ENCODE data around the gene IL1RAPL2. TPM values are rescaled to one million over a fixed set of nuclear protein-coding genes. Genes with fewer than 3 reads are reported as not detected.
"Not testable (repeated sequence)": the region's sequence is repeated elsewhere in the genome, so short reads cannot be mapped to it uniquely, and the experiment has no call there.

IL1RAPL2 gene
- polyA plus RNA-seq, 3 donors = not detected

GRCh38 chrX:104669063-104669462 lies 103.1 kb downstream of the IL1RAPL2 start:
- TF ChIP-seq CTCF (IDR thresholded peaks at IDR 0.05) = no peak
- Histone ChIP-seq H3K4me1 (ENCODE audit: control insufficient read depth in 1 of 2, insufficient read depth in 2 of 2, low read length in 2 of 2) (no peaks in the 10 kb centered on the region), H3K9ac (ENCODE audit: insufficient read depth, low read length, poor library complexity, severe bottlenecking) (no peak overlapping the region), H3K79me2 (ENCODE audit: insufficient read depth, low read length) (no peaks in the 10 kb centered on the region), H3K4me3 (replicated peaks in 1 of 3; ENCODE audit: low read depth in 2 of 3, low read length in 3 of 3) (no peak overlapping the region), H3K4me2 (replicated peaks; ENCODE audit: extremely low read depth, low read length, poor library complexity, severe bottlenecking) (no peak overlapping the region), H3K36me3 (replicated peaks in 1 of 2; ENCODE audit: control insufficient read depth in 1 of 2, insufficient read depth in 2 of 2, low read length in 2 of 2) (no peaks in the 10 kb centered on the region), H3K9me3 (replicated peaks in 1 of 2; ENCODE audit: control insufficient read depth in 1 of 2, insufficient read depth in 1 of 2, low read length in 2 of 2) (no peaks in the 10 kb centered on the region), H2AFZ (ENCODE audit: insufficient read depth, low read depth, low read length, poor library complexity, severe bottlenecking) (no peak overlapping the region), H4K20me1 (ENCODE audit: insufficient read depth, low read length) (no peaks in the 10 kb centered on the region), H3K27me3 (ENCODE audit: control insufficient read depth in 2 of 2, insufficient read depth in 2 of 2, low read length in 2 of 2) (no peaks in the 10 kb centered on the region), H3K27ac (ENCODE audit: low read depth in 1 of 2, low read length in 2 of 2) (no peak overlapping the region)
- no peaks in the 10 kb centered on the region for H3K4me1 Mint-ChIP-seq
- H3K27me3 Mint-ChIP-seq (ENCODE audit: low read depth in 3 of 3) = peaks cover 0 to 2% (median 0%) of the 10 kb centered on the region in 3 donors
- H3K36me3 Mint-ChIP-seq = no peaks in the 10 kb centered on the region
- 97% methylated on average over 3 of the region's 4 CpGs for WGBS (ENCODE audit: insufficient coverage)
- H3K4me3 Mint-ChIP-seq = no peak overlapping the region
- H3K9me3 Mint-ChIP-seq = peaks cover 0 to 3% (median 0%) of the 10 kb centered on the region in 7 donors
- no peak overlapping the region for H3K27ac Mint-ChIP-seq
- DNase-seq = no peak
- intact Hi-C loops (cut with micrococcal nuclease) = no loop called here

- Mint-ChIP-seq H3K27ac (no peak overlapping the region), H3K9me3 (peaks cover 0 to 3% (median 0%) of the 10 kb centered on the region in 7 donors), H3K4me3 (no peak overlapping the region), H3K4me1 (no peaks in the 10 kb centered on the region), H3K36me3 (no peaks in the 10 kb centered on the region), H3K27me3 (ENCODE audit: low read depth in 3 of 3) (peaks cover 0 to 2% (median 2%) of the 10 kb centered on the region in 3 donors)
- no peaks in the 10 kb centered on the region for H3K79me2 ChIP-seq (ENCODE audit: insufficient read depth, low read length)
- 92% methylated on average over 2 of the region's 4 CpGs for WGBS (ENCODE audit: insufficient coverage)
- TF ChIP-seq CTCF (IDR thresholded peaks at IDR 0.05) = no peak
- H3K9ac ChIP-seq (ENCODE audit: insufficient read depth, low read length, poor library complexity, severe bottlenecking) = no peak overlapping the region
- no peak overlapping the region for H2AFZ ChIP-seq (ENCODE audit: insufficient read depth, low read depth, low read length, poor library complexity, severe bottlenecking)
- no peaks in the 10 kb centered on the region for H3K36me3 ChIP-seq (replicated peaks in 1 of 2; ENCODE audit: control insufficient read depth in 1 of 2, insufficient read depth in 2 of 2, low read length in 2 of 2)
- DNase-seq = no peak
- H4K20me1 ChIP-seq (ENCODE audit: insufficient read depth, low read length) = no peaks in the 10 kb centered on the region
- no peak overlapping the region for H3K4me2 ChIP-seq (replicated peaks; ENCODE audit: extremely low read depth, low read length, poor library complexity, severe bottlenecking)
- intact Hi-C loops (cut with micrococcal nuclease) = no loop called here
- H3K27ac ChIP-seq (ENCODE audit: low read depth in 1 of 2, low read length in 2 of 2) = no peak overlapping the region
- H3K27me3 ChIP-seq (ENCODE audit: control insufficient read depth in 2 of 2, insufficient read depth in 2 of 2, low read length in 2 of 2) = no peaks in the 10 kb centered on the region
- H3K4me1 ChIP-seq (ENCODE audit: control insufficient read depth in 1 of 2, insufficient read depth in 2 of 2, low read length in 2 of 2) = no peaks in the 10 kb centered on the region
- no peak overlapping the region for H3K4me3 ChIP-seq (replicated peaks in 1 of 3; ENCODE audit: low read depth in 2 of 3, low read length in 3 of 3)
- H3K9me3 ChIP-seq (replicated peaks in 1 of 2; ENCODE audit: control insufficient read depth in 1 of 2, insufficient read depth in 1 of 2, low read length in 2 of 2) = no peaks in the 10 kb centered on the region
Observed at GRCh38 chrX:104670051-104670450, 104.1 kb downstream of the IL1RAPL2 start.

- intact Hi-C loops (cut with micrococcal nuclease); H3K79me2 ChIP-seq (ENCODE audit: insufficient read depth, low read length); H3K27me3 ChIP-seq (ENCODE audit: control insufficient read depth in 2 of 2, insufficient read depth in 2 of 2, low read length in 2 of 2); H3K4me1 ChIP-seq (ENCODE audit: control insufficient read depth in 1 of 2, insufficient read depth in 2 of 2, low read length in 2 of 2); H2AFZ ChIP-seq (ENCODE audit: insufficient read depth, low read depth, low read length, poor library complexity, severe bottlenecking); H3K9ac ChIP-seq (ENCODE audit: insufficient read depth, low read length, poor library complexity, severe bottlenecking); H3K36me3 ChIP-seq (replicated peaks in 1 of 2; ENCODE audit: control insufficient read depth in 1 of 2, insufficient read depth in 2 of 2, low read length in 2 of 2); H3K4me2 ChIP-seq (replicated peaks; ENCODE audit: extremely low read depth, low read length, poor library complexity, severe bottlenecking); H3K27me3 Mint-ChIP-seq (ENCODE audit: low read depth in 3 of 3); H3K36me3 Mint-ChIP-seq; H3K27ac Mint-ChIP-seq; H3K4me1 Mint-ChIP-seq; H4K20me1 ChIP-seq (ENCODE audit: insufficient read depth, low read length); DNase-seq; H3K27ac ChIP-seq (ENCODE audit: low read depth in 1 of 2, low read length in 2 of 2); H3K4me3 Mint-ChIP-seq; H3K9me3 ChIP-seq (replicated peaks in 1 of 2; ENCODE audit: control insufficient read depth in 1 of 2, insufficient read depth in 1 of 2, low read length in 2 of 2); H3K4me3 ChIP-seq (replicated peaks in 1 of 3; ENCODE audit: low read depth in 2 of 3, low read length in 3 of 3): not testable (repeated sequence)
- peaks cover 0 to 11% (median 4%) of the 10 kb centered on the region in 7 donors for H3K9me3 Mint-ChIP-seq
- 92% methylated on average over 2 of the region's 18 CpGs for WGBS (ENCODE audit: insufficient coverage)
Observed at GRCh38 chrX:104677517-104677916, 111.5 kb downstream of the IL1RAPL2 start.
